ENCODE measurements around the gene KRTAP5-7. TPM values are rescaled to one million over a fixed set of nuclear protein-coding genes. Genes with fewer than 3 reads are reported as not detected.
"Not testable (repeated sequence)": the region's sequence is repeated elsewhere in the genome, so short reads cannot be mapped to it uniquely, and the experiment has no call there.

Gene KRTAP5-7
- total RNA-seq, 4 donors from 2014 or later: not detected

DNA sequence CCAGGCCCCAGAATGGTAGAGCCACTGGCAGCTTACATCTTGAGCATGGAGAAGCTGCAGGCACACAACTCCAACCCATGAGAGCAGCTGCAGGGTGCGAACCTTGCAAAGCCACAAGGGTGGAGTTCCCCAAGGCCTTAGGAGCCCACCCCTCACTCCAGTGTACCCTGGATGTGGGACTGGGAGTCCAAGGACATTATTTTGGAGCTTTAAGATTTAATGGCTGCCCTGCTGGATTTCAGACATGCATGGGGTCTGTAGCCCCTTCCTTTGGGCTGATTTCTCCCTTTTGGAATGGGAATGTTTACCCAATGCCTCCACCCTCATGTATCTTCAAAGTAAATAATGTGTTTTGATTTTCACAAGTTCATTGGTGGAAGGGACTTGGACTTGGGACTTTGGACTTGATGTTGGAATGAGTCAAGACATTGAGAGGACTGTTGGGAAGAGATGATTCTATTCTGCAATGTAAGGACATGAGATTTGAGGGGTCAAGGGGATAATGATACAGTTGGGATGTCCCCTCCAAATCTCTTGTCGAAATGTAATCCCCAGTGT is 1.1 kb upstream of the KRTAP5-7 start:
- Histone ChIP-seq H3K36me3 (no peaks in the 10 kb centered on the region), H3K27me3 (no peaks in the 10 kb centered on the region), H3K4me1 (no peaks in the 10 kb centered on the region), H3K4me3 (no peak overlapping the region), H3K27ac (replicated peaks in 1 of 4) (no peak overlapping the region), H3K9me3 (peaks cover 0 to 7% (median 0%) of the 10 kb centered on the region in 4 donors)
- WGBS: 71% methylated on average over 2 of the region's 2 CpGs
- intact Hi-C loops (cut with DNase I): no loop called here
- TF ChIP-seq EP300 (IDR thresholded peaks at IDR 0.05) (no peak), POLR2AphosphoS5 (IDR thresholded peaks at IDR 0.05) (no peak), POLR2A (IDR thresholded peaks at IDR 0.05; ENCODE audit: low read depth) (no peak)
- TF ChIP-seq, protein P1, sequence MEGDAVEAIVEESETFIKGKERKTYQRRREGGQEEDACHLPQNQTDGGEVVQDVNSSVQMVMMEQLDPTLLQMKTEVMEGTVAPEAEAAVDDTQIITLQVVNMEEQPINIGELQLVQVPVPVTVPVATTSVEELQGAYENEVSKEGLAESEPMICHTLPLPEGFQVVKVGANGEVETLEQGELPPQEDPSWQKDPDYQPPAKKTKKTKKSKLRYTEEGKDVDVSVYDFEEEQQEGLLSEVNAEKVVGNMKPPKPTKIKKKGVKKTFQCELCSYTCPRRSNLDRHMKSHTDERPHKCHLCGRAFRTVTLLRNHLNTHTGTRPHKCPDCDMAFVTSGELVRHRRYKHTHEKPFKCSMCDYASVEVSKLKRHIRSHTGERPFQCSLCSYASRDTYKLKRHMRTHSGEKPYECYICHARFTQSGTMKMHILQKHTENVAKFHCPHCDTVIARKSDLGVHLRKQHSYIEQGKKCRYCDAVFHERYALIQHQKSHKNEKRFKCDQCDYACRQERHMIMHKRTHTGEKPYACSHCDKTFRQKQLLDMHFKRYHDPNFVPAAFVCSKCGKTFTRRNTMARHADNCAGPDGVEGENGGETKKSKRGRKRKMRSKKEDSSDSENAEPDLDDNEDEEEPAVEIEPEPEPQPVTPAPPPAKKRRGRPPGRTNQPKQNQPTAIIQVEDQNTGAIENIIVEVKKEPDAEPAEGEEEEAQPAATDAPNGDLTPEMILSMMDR (IDR thresholded peaks at IDR 0.05): no peak
- DNase-seq (ENCODE audit: extremely low spot score): no peak

DNA sequence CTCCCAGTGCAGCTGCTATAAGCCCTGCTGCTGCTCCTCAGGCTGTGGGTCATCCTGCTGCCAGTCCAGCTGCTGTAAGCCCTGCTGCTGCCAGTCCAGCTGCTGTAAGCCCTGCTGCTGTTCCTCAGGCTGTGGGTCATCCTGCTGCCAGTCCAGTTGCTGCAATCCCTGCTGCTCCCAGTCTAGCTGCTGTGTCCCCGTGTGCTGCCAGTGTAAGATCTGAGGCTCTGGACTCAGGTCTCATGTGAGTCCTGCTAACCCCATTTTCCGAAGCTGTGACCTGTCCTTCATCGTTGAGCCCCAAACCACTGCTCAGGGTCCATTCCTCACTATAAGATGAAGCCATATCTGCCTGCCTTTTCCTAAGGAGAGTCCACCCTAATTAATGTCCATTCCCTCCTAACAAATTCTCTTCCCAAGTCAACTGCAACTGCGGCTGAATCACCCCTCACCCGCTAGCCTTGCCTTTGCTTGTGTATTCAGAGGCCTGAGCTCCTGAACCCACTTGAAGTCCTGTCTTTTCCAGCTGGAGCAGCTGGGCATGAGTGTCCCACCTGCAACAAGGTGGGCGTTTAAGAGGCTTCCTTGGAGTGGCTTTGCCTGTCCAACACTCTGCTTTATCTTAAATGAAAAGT is 626 bp downstream of the KRTAP5-7 start:
- H3K9me3 ChIP-seq: peaks cover 0 to 7% (median 0%) of the 10 kb centered on the region in 4 donors
- no peaks in the 10 kb centered on the region for H3K27me3 ChIP-seq
- DNase-seq (ENCODE audit: extremely low spot score): no peak
- no peaks in the 10 kb centered on the region for H3K36me3 ChIP-seq
- WGBS: 92% methylated on average over 5 of the region's 6 CpGs
- no peaks in the 10 kb centered on the region for H3K4me1 ChIP-seq
- intact Hi-C loops (cut with DNase I): no loop called here
- no peak overlapping the region for H3K4me3 ChIP-seq
- TF ChIP-seq EP300 (IDR thresholded peaks at IDR 0.05) (no peak), POLR2AphosphoS5 (IDR thresholded peaks at IDR 0.05) (no peak), POLR2A (IDR thresholded peaks at IDR 0.05; ENCODE audit: low read depth) (no peak)
- TF ChIP-seq, protein P1 (IDR thresholded peaks at IDR 0.05): no peak
- H3K27ac ChIP-seq (replicated peaks in 1 of 4): no peak overlapping the region

DNA sequence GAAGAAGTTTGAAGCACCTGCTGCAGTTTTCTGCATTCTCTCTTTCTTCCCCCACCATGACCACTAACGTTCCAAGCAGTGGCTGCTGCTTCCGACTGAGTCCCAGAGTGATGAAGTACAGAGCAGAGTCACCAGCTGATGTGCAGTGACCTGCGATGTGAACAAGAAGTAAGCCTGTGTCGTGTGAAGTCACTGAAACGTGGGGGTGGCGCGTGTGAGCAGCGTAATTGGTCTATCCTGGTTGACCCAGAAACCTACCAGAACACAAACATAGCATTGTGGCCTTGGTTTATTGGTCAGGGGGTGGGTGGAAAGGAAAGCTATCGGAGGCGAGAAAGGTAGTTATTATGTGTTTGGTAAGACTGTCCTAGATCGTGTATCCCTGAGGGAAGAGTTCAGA is 3.5 kb downstream of the KRTAP5-7 start:
- TF ChIP-seq POLR2A (IDR thresholded peaks at IDR 0.05; ENCODE audit: low read depth): no peak
- TF ChIP-seq, protein P1 (IDR thresholded peaks at IDR 0.05): no peak
- no peak for TF ChIP-seq POLR2AphosphoS5 (IDR thresholded peaks at IDR 0.05)
- TF ChIP-seq EP300 (IDR thresholded peaks at IDR 0.05): no peak
- WGBS: 88% methylated on average over 11 of the region's 11 CpGs
- H3K4me1 ChIP-seq: no peaks in the 10 kb centered on the region
- no peaks in the 10 kb centered on the region for H3K27me3 ChIP-seq
- H3K4me3 ChIP-seq: no peak overlapping the region
- DNase-seq (ENCODE audit: extremely low spot score): no peak
- intact Hi-C loops (cut with DNase I): no loop called here
- peaks cover 0 to 3% (median 0%) of the 10 kb centered on the region in 4 donors for H3K9me3 ChIP-seq
- H3K36me3 ChIP-seq: no peaks in the 10 kb centered on the region
- no peak overlapping the region for H3K27ac ChIP-seq (replicated peaks in 1 of 4)

DNA sequence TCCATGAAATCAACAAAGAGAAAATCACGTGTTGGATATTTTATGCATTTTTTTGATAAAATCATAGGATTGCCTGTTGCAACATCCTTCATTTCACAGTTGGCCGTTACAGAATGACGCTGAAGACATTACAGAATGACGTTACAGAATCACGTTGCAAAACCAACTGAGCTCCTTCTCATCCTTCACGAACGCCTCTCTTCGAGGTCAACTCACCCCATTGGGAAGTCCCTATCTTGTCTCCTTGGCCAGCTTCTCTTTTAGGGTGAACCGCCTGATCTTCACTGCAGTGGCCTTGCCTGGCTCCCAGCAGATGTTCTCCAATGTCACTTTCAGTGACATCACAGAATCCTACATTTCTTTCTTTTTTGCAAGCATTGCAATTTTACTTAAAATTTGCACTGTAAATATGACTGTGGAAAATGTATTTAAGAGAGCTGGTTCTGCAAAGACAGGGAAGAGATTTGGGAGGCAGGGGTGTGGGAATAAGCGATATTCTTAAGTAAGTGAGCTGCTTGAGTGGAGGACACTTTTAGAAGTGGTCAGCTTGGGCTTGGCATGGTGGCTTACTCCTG is 5.1 kb downstream of the KRTAP5-7 start:
- intact Hi-C loops (cut with DNase I): no loop called here
- no peak for TF ChIP-seq EP300 (IDR thresholded peaks at IDR 0.05)
- TF ChIP-seq, protein P1 (IDR thresholded peaks at IDR 0.05): no peak
- no peak for TF ChIP-seq POLR2AphosphoS5 (IDR thresholded peaks at IDR 0.05)
- no peak for TF ChIP-seq POLR2A (IDR thresholded peaks at IDR 0.05; ENCODE audit: low read depth)
- no peak for DNase-seq (ENCODE audit: extremely low spot score)
- Histone ChIP-seq H3K27me3 (no peaks in the 10 kb centered on the region), H3K4me1 (no peaks in the 10 kb centered on the region), H3K36me3 (no peaks in the 10 kb centered on the region), H3K9me3 (no peaks in the 10 kb centered on the region), H3K27ac (replicated peaks in 1 of 4) (no peak overlapping the region), H3K4me3 (no peak overlapping the region)
- 75% methylated on average over 10 of the region's 10 CpGs for WGBS

DNA sequence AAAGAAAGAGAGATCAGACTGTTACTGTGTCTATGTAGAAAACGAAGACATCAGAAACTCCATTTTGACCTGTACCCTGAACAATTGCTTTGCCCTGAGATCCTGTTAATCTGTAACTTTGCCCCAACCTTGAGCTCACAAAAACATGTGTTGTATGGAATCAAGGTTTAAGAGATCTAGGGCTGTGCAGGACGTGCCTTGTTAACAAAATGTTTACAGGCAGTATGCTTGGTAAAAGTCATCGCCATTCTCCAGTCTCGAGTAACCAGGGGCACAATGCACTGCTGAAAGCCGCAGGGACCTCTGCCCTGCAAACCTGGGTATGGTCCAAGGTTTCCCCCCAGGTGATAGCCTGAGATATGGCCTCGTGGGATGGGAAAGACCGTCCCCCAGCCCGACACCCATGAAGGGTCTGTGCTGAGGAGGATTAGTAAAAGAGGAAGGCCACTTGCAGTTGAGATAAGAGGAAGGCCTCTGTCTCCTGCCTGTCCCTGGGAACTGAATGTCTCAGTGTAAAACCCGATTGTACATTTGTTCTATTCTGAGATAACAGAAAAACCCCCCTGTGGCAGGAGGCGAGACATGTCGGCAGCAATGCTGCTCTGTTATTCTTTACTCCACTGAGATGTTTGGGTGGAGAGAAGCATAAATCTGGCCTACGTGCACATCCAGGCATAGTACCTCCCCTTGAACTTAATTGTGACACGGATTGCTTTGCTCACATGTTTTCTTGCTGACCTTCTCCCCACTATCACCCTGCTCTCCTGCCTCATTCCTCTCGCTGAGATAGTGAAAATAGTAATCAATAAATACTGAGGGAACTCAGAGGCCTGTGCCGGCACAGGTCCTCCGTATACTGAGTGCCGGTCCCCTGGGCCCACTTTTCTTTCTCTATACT is 7.9 kb downstream of the KRTAP5-7 start:
- H3K4me1 ChIP-seq; H3K27me3 ChIP-seq; H3K27ac ChIP-seq (replicated peaks in 1 of 4); H3K36me3 ChIP-seq; H3K9me3 ChIP-seq; DNase-seq (ENCODE audit: extremely low spot score); H3K4me3 ChIP-seq; intact Hi-C loops (cut with DNase I): not testable (repeated sequence)
- WGBS: 87% methylated on average over 15 of the region's 17 CpGs

Data from esophagus muscularis mucosa (tissue), 4 donors.